ENCODE results near the gene SIN3B. TPM values are rescaled to one million over a fixed set of nuclear protein-coding genes. Genes with fewer than 3 reads are reported as not detected.
A peak's percentile ranks its signal among the peaks of the same experiment; 100 is the strongest.

Gene SIN3B
- total and polyA plus RNA-seq, 9 of the 15 experiments (the other 6 are each of a cell fraction or from before 2014, with no cell fraction given), result 0.51 to 34.2 (median 14.3) TPM

DNA sequence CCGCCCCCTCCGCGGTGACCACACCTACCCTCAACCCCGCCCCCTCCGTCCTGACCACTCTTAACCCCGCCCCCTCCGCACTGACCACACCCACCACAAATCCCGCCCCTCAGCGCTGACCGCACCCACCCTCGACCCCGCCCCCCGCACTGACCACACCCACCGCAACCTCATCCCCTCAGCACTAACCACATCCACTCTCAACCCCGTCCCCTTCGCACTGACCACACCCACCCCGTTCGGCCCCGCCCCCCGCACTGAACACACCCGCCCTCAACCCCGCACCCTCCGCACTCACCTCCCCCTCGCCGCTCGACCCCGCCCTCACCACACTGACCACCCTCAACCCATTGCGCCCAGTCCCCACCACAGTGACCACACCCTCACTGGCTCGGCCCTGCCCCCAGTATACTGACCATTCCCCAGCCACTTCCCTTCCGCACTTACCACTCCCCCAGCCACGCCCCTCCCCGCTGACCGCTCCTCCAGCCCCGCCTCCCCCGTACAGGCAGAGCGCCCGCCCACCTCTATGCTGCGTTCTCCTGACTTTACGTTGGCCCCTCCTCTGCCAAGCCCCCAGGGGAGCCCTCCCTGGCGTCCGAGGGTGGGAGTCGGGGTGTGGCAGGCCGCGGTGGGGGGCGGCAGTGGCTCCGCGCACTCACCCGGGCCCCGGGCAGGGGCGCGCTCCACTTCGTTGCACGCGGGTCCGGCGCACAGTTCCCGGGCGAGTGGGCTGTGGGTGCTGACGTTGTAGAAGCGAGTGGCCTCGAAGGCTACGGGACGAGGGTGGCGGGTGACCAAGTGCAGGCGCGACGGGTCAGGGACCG lies 68.0 kb downstream of the SIN3B start:
- peak overlapping the region; percentile 76 for H3K4me2 ChIP-seq (ENCODE audit: insufficient read depth, low read length)
- H3K27ac ChIP-seq (ENCODE audit: extremely low read depth, low read depth, low read length), result peak overlapping the region; percentile 88
- ATAC-seq, result peak; percentile 86
- no peaks in the 10 kb centered on the region for H3K27me3 ChIP-seq (ENCODE audit: control insufficient read depth in 2 of 2, insufficient read depth in 2 of 2, low read length in 2 of 2)
- H3K79me2 ChIP-seq (ENCODE audit: control insufficient read depth, insufficient read depth, low read length), result peaks cover 8% of the 10 kb centered on the region
- peak; percentile 96 to 99 (median 96) for DNase-seq (ENCODE audit: extremely low read depth in 1 of 4, low spot score in 3 of 4)
- H3K9ac ChIP-seq (ENCODE audit: insufficient read depth in 1 of 2, low read depth in 2 of 2, low read length in 2 of 2), result peak overlapping the region; percentile 65 to 92
- H2AFZ ChIP-seq (ENCODE audit: low read depth, low read length), result peak overlapping the region; percentile 91
- ChIA-PET CTCF (ENCODE audit: low intra/inter-chr PET ratio) (interaction anchor here (3.3 kb wide), 1 partner anchor 126 kb away, joined by 21 read pairs; no protein-coding TSS in a partner anchor), POLR2A (interaction anchor here (1.2 kb wide), 1 partner anchor 10 kb away, joined by 3 read pairs; no protein-coding TSS in a partner anchor)
- intact Hi-C loops (cut with micrococcal nuclease) (loop anchor here (5.0 kb wide), 2 partner anchors 185 to 395 kb away; no protein-coding TSS in a partner anchor), in situ Hi-C loops (cut with MboI) (no loop called here)
- under 1% methylated on average over 41 of the region's 68 CpGs for WGBS (ENCODE audit: insufficient coverage, low coverage, missing lambda C conversion rate)
- no peaks in the 10 kb centered on the region for H3K9me3 ChIP-seq (replicated peaks; ENCODE audit: control insufficient read depth, insufficient read depth, low read depth, low read length)
- peak overlapping the region; percentile 71 for H3K4me3 ChIP-seq
- peaks cover 14 to 62% of the 10 kb centered on the region in 2 experiments for H3K4me1 ChIP-seq (replicated peaks in 1 of 2; ENCODE audit: control insufficient read depth in 2 of 2, insufficient read depth in 2 of 2, low read length in 2 of 2)
- H3K9me1 ChIP-seq (ENCODE audit: control insufficient read depth, insufficient read depth, low read length), result no peaks in the 10 kb centered on the region
- H4K20me1 ChIP-seq (replicated peaks; ENCODE audit: control insufficient read depth, insufficient read depth, low read length), result no peaks in the 10 kb centered on the region
- peaks cover 7% of the 10 kb centered on the region; the same call in 1 of the 3 replicates for H3K36me3 ChIP-seq (ENCODE audit: control insufficient read depth, insufficient read depth, low read length)
- BruUV-seq (replicated peaks), result no TSS peak
- peak; percentile 96 for FAIRE-seq
- TF ChIP-seq, protein P1, sequence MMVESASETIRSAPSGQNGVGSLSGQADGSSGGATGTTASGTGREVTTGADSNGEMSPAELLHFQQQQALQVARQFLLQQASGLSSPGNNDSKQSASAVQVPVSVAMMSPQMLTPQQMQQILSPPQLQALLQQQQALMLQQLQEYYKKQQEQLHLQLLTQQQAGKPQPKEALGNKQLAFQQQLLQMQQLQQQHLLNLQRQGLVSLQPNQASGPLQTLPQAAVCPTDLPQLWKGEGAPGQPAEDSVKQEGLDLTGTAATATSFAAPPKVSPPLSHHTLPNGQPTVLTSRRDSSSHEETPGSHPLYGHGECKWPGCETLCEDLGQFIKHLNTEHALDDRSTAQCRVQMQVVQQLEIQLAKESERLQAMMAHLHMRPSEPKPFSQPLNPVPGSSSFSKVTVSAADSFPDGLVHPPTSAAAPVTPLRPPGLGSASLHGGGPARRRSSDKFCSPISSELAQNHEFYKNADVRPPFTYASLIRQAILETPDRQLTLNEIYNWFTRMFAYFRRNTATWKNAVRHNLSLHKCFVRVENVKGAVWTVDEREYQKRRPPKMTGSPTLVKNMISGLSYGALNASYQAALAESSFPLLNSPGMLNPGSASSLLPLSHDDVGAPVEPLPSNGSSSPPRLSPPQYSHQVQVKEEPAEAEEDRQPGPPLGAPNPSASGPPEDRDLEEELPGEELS (CRISPR knock-in tag; IDR thresholded peaks at IDR 0.05; ENCODE audit: borderline replicate concordance), result 0 out of 2 replicates have a peak, but pooled peaks have one; percentile 21
- TF ChIP-seq CREM (IDR thresholded peaks at IDR 0.05; ENCODE audit: low read depth) (peak; percentile 82), FUS (optimal IDR thresholded peaks at IDR 0.05; ENCODE audit: low read depth, low read length) (peak; percentile 55), ELF4 (CRISPR knock-in tag; IDR thresholded peaks at IDR 0.05) (peak; percentile 75; the same call in 1 of the 2 replicates), POLR2AphosphoS5 (IDR thresholded peaks at IDR 0.05; ENCODE audit: control insufficient read depth, insufficient read depth, low read depth, low read length) (no peak), L3MBTL2 (IDR thresholded peaks at IDR 0.05) (peak; percentile 97), ZNF431 (CRISPR knock-in tag; IDR thresholded peaks at IDR 0.05) (no peak)
- TF ChIP-seq, protein P2, sequence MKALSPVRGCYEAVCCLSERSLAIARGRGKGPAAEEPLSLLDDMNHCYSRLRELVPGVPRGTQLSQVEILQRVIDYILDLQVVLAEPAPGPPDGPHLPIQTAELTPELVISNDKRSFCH (CRISPR knock-in tag; IDR thresholded peaks at IDR 0.05), result no peak
- TF ChIP-seq, protein P2 (tag; IDR thresholded peaks at IDR 0.05), result no peak; the same call in 1 of the 2 replicates
- TF ChIP-seq, protein P3, sequence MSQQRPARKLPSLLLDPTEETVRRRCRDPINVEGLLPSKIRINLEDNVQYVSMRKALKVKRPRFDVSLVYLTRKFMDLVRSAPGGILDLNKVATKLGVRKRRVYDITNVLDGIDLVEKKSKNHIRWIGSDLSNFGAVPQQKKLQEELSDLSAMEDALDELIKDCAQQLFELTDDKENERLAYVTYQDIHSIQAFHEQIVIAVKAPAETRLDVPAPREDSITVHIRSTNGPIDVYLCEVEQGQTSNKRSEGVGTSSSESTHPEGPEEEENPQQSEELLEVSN (IDR thresholded peaks at IDR 0.05; ENCODE audit: borderline replicate concordance in 1 of 2, extremely low read depth in 1 of 2, insufficient read depth in 1 of 2, insufficient read length in 1 of 2, low read depth in 1 of 2, low read length in 1 of 2, poor library complexity in 1 of 2, severe bottlenecking in 1 of 2), result peak; percentile 85 to 88
- TF ChIP-seq, protein P4, sequence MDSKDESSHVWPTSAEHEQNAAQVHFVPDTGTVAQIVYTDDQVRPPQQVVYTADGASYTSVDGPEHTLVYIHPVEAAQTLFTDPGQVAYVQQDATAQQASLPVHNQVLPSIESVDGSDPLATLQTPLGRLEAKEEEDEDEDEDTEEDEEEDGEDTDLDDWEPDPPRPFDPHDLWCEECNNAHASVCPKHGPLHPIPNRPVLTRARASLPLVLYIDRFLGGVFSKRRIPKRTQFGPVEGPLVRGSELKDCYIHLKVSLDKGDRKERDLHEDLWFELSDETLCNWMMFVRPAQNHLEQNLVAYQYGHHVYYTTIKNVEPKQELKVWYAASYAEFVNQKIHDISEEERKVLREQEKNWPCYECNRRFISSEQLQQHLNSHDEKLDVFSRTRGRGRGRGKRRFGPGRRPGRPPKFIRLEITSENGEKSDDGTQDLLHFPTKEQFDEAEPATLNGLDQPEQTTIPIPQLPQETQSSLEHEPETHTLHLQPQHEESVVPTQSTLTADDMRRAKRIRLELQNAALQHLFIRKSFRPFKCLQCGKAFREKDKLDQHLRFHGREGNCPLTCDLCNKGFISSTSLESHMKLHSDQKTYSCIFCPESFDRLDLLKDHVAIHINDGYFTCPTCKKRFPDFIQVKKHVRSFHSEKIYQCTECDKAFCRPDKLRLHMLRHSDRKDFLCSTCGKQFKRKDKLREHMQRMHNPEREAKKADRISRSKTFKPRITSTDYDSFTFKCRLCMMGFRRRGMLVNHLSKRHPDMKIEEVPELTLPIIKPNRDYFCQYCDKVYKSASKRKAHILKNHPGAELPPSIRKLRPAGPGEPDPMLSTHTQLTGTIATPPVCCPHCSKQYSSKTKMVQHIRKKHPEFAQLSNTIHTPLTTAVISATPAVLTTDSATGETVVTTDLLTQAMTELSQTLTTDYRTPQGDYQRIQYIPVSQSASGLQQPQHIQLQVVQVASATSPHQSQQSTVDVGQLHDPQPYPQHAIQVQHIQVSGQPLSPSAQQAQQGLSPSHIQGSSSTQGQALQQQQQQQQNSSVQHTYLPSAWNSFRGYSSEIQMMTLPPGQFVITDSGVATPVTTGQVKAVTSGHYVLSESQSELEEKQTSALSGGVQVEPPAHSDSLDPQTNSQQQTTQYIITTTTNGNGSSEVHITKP (IDR thresholded peaks at IDR 0.05; ENCODE audit: partially characterized antibody), result no peak
